GM23248 (cell line): ENCODE results near the gene RELL1.

ENCODE experiments used
- EZH2 ChIP-seq: fragments of 200-600 bp; sonication (generic); IDR thresholded peaks from 2 replicates; pipeline ENCODE4 v1.6.1; 2018; ENCODE audit warnings: antibody characterized with exemption, mild to moderate bottlenecking; ENCODE audit not compliant: insufficient read depth, poor library complexity, severe bottlenecking
- EZH2phosphoT487 ChIP-seq: fragments of 200-600 bp; sonication (generic); IDR thresholded peaks from 2 replicates; pipeline ENCODE4 v1.6.1; 2018; ENCODE audit warnings: antibody characterized with exemption, moderate library complexity, mild to moderate bottlenecking, low read depth; ENCODE audit not compliant: insufficient read depth

- no peak for TF ChIP-seq EZH2
- no peak for TF ChIP-seq EZH2phosphoT487
Measured at GRCh38 chr4:37603711-37604110, 82.5 kb downstream of the RELL1 start.
